ENCODE data around the gene TOR1A. TPM values are rescaled to one million over a fixed set of nuclear protein-coding genes. Genes with fewer than 3 reads are reported as not detected.

TOR1A gene
- total RNA-seq, 1 donor from 2014 or later = 33.1 TPM

DNA sequence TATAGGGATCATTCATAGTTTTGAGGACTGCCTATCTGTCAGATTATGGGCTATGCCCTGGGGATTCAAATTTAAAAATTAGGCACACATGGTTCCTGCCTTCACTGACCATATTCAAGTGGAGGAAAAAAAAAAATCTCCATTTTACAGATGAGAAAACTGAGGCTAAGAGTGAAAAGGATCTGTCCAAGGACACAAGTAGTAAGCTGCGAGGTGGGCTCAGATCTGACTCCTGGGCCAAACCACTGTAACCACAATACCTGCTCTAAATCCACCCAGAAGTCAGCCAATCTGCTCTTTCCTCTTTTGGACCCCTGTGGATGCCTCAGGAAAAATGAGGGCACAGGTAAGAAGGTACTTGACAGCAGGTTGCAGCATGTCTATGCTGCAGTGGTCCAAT, 2.8 kb upstream of the TOR1A start:
- no peak overlapping the region for H3K4me3 Mint-ChIP-seq (ENCODE audit: low read depth)
- no peaks in the 10 kb centered on the region for H3K9me3 Mint-ChIP-seq (ENCODE audit: low read depth)
- peaks cover 7% of the 10 kb centered on the region for H3K4me1 Mint-ChIP-seq (ENCODE audit: low read depth)
- no peaks in the 10 kb centered on the region for H3K27me3 Mint-ChIP-seq
- H3K27ac Mint-ChIP-seq = no peak overlapping the region
- peaks cover 13% of the 10 kb centered on the region for H3K36me3 Mint-ChIP-seq (ENCODE audit: insufficient read depth)
- TF ChIP-seq, protein P1, sequence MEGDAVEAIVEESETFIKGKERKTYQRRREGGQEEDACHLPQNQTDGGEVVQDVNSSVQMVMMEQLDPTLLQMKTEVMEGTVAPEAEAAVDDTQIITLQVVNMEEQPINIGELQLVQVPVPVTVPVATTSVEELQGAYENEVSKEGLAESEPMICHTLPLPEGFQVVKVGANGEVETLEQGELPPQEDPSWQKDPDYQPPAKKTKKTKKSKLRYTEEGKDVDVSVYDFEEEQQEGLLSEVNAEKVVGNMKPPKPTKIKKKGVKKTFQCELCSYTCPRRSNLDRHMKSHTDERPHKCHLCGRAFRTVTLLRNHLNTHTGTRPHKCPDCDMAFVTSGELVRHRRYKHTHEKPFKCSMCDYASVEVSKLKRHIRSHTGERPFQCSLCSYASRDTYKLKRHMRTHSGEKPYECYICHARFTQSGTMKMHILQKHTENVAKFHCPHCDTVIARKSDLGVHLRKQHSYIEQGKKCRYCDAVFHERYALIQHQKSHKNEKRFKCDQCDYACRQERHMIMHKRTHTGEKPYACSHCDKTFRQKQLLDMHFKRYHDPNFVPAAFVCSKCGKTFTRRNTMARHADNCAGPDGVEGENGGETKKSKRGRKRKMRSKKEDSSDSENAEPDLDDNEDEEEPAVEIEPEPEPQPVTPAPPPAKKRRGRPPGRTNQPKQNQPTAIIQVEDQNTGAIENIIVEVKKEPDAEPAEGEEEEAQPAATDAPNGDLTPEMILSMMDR (IDR thresholded peaks at IDR 0.05; ENCODE audit: unreplicated experiment) = no peak
- DNase-seq (ENCODE audit: low spot score, unreplicated experiment) = no peak

DNA sequence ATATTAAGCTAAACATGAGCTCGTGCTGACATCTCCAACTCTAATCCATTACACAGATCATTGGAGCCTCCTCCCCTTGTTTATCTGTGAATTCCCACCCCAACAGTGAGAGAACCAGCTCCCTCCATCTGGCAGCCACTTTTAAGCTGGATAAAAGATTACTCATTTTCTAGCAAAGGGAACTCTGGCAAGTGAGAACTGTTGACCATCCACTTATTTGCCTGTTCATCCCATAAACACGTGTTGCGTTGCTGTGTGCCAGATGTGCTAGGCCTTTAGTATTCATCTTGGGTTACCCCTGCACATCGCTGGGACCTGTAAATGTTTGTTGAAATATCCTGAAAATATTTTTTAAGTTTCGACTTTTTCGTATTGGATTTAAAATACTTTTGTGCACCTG, 2.4 kb upstream of the TOR1A start:
- Mint-ChIP-seq H3K36me3 (ENCODE audit: insufficient read depth) (peaks cover 12% of the 10 kb centered on the region), H3K4me1 (ENCODE audit: low read depth) (peaks cover 7% of the 10 kb centered on the region), H3K4me3 (ENCODE audit: low read depth) (no peak overlapping the region), H3K9me3 (ENCODE audit: low read depth) (no peaks in the 10 kb centered on the region), H3K27ac (no peak overlapping the region), H3K27me3 (no peaks in the 10 kb centered on the region)
- TF ChIP-seq, protein P1 (IDR thresholded peaks at IDR 0.05; ENCODE audit: unreplicated experiment) = no peak
- DNase-seq (ENCODE audit: low spot score, unreplicated experiment) = no peak

DNA sequence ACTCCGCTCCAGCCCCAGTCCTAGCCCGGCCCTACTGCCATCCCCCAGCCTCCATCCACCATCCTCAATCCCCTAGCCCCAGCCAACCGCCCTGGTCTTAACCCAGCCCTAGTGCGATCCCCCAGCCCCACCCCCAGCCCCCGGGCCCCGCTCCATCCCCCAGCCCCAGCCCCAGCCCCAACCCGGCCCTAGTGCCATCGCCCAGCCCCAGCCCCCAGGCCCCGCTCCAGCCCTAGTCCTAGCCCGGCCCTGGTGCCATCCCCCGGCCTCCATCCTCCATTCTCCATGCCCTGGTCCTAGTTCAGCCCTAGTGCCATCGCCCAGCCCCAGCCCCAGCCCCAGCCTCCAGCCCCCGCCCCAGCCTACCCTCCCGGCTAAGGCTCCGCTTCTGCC, 398 bp downstream of the TOR1A start:
- H3K36me3 Mint-ChIP-seq (ENCODE audit: insufficient read depth) = peaks cover 8% of the 10 kb centered on the region
- peaks cover 7% of the 10 kb centered on the region for H3K4me1 Mint-ChIP-seq (ENCODE audit: low read depth)
- peak overlapping the region; percentile 91 for H3K27ac Mint-ChIP-seq
- no peaks in the 10 kb centered on the region for H3K9me3 Mint-ChIP-seq (ENCODE audit: low read depth)
- TF ChIP-seq, protein P1 (IDR thresholded peaks at IDR 0.05; ENCODE audit: unreplicated experiment) = no peak
- H3K4me3 Mint-ChIP-seq (ENCODE audit: low read depth) = peak overlapping the region; percentile 81
- DNase-seq (ENCODE audit: low spot score, unreplicated experiment) = no peak
- no peaks in the 10 kb centered on the region for H3K27me3 Mint-ChIP-seq

DNA sequence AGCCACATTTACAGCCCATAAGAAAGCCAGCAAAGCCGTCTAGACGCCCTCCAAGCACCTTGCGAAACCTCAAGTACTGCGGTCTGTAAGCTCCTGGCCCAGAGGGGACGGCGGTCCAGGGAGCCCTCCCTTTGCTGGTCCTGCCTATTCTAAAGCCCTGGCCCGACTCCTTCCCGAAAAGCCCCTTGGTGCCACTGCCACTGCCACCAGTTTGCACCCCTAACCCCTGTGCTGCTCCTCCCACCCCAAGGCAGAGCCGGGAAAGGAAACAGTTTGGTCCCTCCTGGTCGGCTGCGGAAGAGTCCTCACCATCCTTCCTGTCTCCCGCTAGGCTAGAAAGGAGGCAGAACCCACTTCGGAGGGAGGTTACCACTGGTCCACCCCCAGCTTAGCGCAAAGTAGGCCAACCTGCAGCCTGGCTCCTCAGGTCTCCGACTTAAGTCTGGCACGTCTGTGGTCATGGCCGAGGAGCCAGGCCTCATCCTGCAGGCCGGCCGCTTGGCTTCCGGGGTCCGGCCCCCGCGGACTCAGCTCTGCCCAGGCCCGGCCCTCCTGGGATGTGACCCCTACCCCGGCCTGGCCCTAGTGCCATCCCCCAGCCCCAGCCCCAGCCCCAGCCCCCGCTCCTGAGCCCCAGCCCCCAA, 916 bp downstream of the TOR1A start:
- H3K36me3 Mint-ChIP-seq (ENCODE audit: insufficient read depth) = peaks cover 10% of the 10 kb centered on the region
- TF ChIP-seq, protein P1 (IDR thresholded peaks at IDR 0.05; ENCODE audit: unreplicated experiment) = no peak
- H3K27ac Mint-ChIP-seq = peak overlapping the region; percentile 69
- no peaks in the 10 kb centered on the region for H3K9me3 Mint-ChIP-seq (ENCODE audit: low read depth)
- no peak for DNase-seq (ENCODE audit: low spot score, unreplicated experiment)
- H3K4me1 Mint-ChIP-seq (ENCODE audit: low read depth) = peaks cover 7% of the 10 kb centered on the region
- peak overlapping the region; percentile 81 for H3K4me3 Mint-ChIP-seq (ENCODE audit: low read depth)
- H3K27me3 Mint-ChIP-seq = no peaks in the 10 kb centered on the region

DNA sequence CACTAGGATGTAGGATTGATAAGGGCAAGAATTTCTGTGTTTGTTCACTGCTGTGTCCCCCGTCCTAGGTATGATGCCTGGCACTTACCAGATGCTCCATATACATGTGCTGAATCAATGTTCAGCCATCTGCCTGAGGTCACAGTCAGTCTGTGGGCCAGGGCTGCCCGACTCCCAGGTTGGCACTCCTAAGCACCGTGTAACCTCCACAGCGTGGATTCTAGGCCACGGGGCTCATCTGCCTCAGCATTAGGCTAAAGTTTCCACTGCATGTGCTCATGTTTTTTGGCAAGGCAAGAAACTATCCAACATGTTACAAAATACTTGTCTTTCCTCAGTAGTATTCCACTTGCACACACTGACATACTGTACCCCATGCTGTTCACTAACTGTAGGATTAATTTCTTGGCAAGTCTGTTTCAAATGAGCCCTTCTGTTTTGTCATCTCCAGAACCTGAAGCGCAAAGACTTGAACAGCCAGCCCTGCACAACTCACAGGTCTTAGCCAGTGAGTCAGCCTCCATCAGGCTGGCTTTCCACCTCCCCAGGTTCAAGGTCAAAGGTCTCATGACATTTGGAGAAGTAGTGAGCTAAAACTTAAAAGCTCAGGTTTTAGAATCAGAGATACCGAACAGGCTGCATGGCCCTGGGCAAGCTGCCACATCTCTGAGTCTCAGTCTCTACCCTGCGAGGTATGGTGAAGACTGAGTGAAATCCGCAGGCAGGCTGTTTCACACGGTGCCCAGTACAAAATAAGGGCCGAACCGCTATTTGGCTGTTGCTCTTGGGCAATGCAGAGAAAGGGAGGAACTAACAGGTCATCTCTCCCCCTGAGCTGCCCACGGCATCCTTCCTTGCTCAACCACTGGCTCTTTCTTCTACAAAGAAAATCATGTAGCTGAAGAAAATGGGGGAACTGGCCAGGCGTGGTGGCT, 7.2 kb downstream of the TOR1A start:
- Mint-ChIP-seq H3K4me3 (ENCODE audit: low read depth) (no peak overlapping the region), H3K27me3 (no peaks in the 10 kb centered on the region), H3K9me3 (ENCODE audit: low read depth) (no peaks in the 10 kb centered on the region), H3K36me3 (ENCODE audit: insufficient read depth) (peaks cover 13% of the 10 kb centered on the region), H3K27ac (peak overlapping the region; percentile 71), H3K4me1 (ENCODE audit: low read depth) (peaks cover 2% of the 10 kb centered on the region)
- TF ChIP-seq, protein P1 (IDR thresholded peaks at IDR 0.05; ENCODE audit: unreplicated experiment) = no peak
- no peak for DNase-seq (ENCODE audit: low spot score, unreplicated experiment)

Data from progenitor cell of endocrine pancreas (in vitro differentiated cells).